ENCODE measurements around the gene TULP3. TPM values are rescaled to one million over a fixed set of nuclear protein-coding genes. Genes with fewer than 3 reads are reported as not detected.

Gene TULP3
- total and polyA plus RNA-seq, 8 donors: 4.1 to 9.0 (median 6.0) TPM

GRCh38 chr12:2855546-2855945 lies 35.1 kb upstream of the TULP3 start:
- no peaks in the 10 kb centered on the region for H3K27me3 ChIP-seq
- ATAC-seq (no peak), FAIRE-seq (no peak), DNase-seq (peak in 1 of 6 donors; percentile 25)
- intact Hi-C loops (cut with DNase I): loop anchor here in 1 of 3 donors (10.0 kb wide), 2 partner anchors 89 to 179 kb away; no protein-coding TSS in a partner anchor
- no peak overlapping the region for H3K4me3 ChIP-seq
- TF ChIP-seq, protein P1, sequence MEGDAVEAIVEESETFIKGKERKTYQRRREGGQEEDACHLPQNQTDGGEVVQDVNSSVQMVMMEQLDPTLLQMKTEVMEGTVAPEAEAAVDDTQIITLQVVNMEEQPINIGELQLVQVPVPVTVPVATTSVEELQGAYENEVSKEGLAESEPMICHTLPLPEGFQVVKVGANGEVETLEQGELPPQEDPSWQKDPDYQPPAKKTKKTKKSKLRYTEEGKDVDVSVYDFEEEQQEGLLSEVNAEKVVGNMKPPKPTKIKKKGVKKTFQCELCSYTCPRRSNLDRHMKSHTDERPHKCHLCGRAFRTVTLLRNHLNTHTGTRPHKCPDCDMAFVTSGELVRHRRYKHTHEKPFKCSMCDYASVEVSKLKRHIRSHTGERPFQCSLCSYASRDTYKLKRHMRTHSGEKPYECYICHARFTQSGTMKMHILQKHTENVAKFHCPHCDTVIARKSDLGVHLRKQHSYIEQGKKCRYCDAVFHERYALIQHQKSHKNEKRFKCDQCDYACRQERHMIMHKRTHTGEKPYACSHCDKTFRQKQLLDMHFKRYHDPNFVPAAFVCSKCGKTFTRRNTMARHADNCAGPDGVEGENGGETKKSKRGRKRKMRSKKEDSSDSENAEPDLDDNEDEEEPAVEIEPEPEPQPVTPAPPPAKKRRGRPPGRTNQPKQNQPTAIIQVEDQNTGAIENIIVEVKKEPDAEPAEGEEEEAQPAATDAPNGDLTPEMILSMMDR (IDR thresholded peaks at IDR 0.05): no peak
- 89 to 94% methylated on average over 7 of the region's 7 CpGs for WGBS, 2 donors
- H3K4me1 ChIP-seq: peaks cover 4 to 7% (median 5%) of the 10 kb centered on the region in 3 donors
- no peaks in the 10 kb centered on the region for H3K9me3 ChIP-seq
- H3K27ac ChIP-seq: peak overlapping the region in 1 of 4 donors; percentile 5
- no peaks in the 10 kb centered on the region for H3K36me3 ChIP-seq

DNA sequence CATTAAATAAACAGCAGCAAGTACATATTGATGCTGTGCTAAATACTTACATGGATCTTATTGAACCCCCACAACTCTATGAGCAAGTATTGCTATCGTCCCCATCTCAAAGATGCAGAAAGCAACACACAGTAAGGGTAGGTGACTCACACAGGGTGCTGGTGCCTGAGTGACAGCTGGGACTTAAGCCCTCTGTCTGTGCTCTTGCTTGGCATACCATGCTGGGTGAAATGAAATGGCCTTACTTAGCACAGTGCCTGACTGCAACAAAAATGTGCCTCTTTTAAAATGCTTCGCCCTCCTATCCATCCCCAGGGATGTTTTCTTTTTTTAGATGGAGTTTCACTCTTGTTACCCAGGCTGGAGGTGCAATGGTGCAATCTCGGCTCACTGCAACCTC lies 34.6 kb upstream of the TULP3 start:
- peak in 1 of 6 donors; percentile 29 for DNase-seq
- H3K36me3 ChIP-seq: no peaks in the 10 kb centered on the region
- no peaks in the 10 kb centered on the region for H3K27me3 ChIP-seq
- H3K9me3 ChIP-seq: no peaks in the 10 kb centered on the region
- no peak overlapping the region for H3K27ac ChIP-seq
- peak in 2 of 4 donors; percentile 46 to 49 for ATAC-seq
- 91 to 93% methylated on average over 3 of the region's 3 CpGs for WGBS, 2 donors
- TF ChIP-seq, protein P1 (IDR thresholded peaks at IDR 0.05): no peak
- intact Hi-C loops (cut with DNase I): loop anchor here in 1 of 3 donors (10.0 kb wide), 2 partner anchors 89 to 179 kb away; no protein-coding TSS in a partner anchor
- H3K4me3 ChIP-seq: no peak overlapping the region
- H3K4me1 ChIP-seq: peaks cover 4 to 7% (median 5%) of the 10 kb centered on the region in 3 donors
- FAIRE-seq: no peak

- TF ChIP-seq, protein P1 (IDR thresholded peaks at IDR 0.05): no peak
- Histone ChIP-seq H3K27me3 (no peaks in the 10 kb centered on the region), H3K4me1 (peaks cover 4 to 7% (median 5%) of the 10 kb centered on the region in 3 donors), H3K36me3 (no peaks in the 10 kb centered on the region), H3K27ac (no peak within 1 kb of the TSS), H3K9me3 (no peaks in the 10 kb centered on the region), H3K4me3 (no peak within 1 kb of the TSS)
- FAIRE-seq (no peak), ATAC-seq (no peak), DNase-seq (no peak)
- WGBS, 2 donors: 54 to 57% methylated on average over 3 of the region's 3 CpGs
- intact Hi-C loops (cut with DNase I): loop anchor here in 1 of 3 donors (10.0 kb wide), 2 partner anchors 88 to 178 kb away; no protein-coding TSS in a partner anchor
These were observed 33.7 kb upstream of the TULP3 start, which contains the start of gene TEX52 for GRCh38 chr12:2857021-2857431. Gene TEX52, minus strand, starts transcription at chr12:2857039. Its CDS starts 13 bp downstream, at chr12:2857026.

DNA sequence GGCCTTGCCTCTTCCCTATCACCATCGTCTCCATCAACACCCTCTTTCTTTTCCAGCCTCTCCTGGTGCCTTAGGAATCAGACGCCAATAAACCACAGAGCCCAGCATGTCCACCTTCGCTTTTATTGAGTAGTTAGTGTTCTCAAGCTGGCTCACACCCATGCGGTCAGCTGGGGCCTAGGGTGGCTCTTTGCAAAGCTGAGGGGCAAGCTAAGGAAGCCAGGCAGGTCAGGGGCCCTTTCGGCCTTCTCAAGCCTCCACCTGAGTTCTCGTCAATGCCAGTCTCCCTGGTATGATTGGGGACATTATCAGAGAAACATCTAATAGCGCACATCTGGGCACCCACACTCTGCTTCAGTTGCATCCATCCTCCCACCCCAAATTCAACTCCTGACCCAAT lies 33.1 kb upstream of the TULP3 start:
- no peak for ATAC-seq
- WGBS, 2 donors: 91% methylated on average over 7 of the region's 7 CpGs
- Histone ChIP-seq H3K4me3 (no peak overlapping the region), H3K27ac (no peak overlapping the region), H3K9me3 (no peaks in the 10 kb centered on the region), H3K36me3 (no peaks in the 10 kb centered on the region), H3K27me3 (no peaks in the 10 kb centered on the region), H3K4me1 (peaks cover 4 to 7% (median 5%) of the 10 kb centered on the region in 3 donors)
- no peak for FAIRE-seq
- no peak for DNase-seq
- TF ChIP-seq, protein P1 (IDR thresholded peaks at IDR 0.05): no peak
- intact Hi-C loops (cut with DNase I): loop anchor here in 1 of 3 donors (10.0 kb wide), 2 partner anchors 87 to 177 kb away; no protein-coding TSS in a partner anchor

- ATAC-seq (no peak), DNase-seq (no peak), FAIRE-seq (no peak)
- Histone ChIP-seq H3K27ac (no peak overlapping the region), H3K4me3 (no peak overlapping the region), H3K36me3 (no peaks in the 10 kb centered on the region), H3K4me1 (peaks cover 4 to 7% (median 5%) of the 10 kb centered on the region in 3 donors), H3K9me3 (no peaks in the 10 kb centered on the region), H3K27me3 (no peaks in the 10 kb centered on the region)
- intact Hi-C loops (cut with DNase I): loop anchor here in 1 of 3 donors (10.0 kb wide), 2 partner anchors 86 to 176 kb away; no protein-coding TSS in a partner anchor
- WGBS, 2 donors: 86 to 88% methylated on average over 2 of the region's 2 CpGs
- TF ChIP-seq, protein P1 (IDR thresholded peaks at IDR 0.05): no peak
These were observed 32.4 kb upstream of the TULP3 start for GRCh38 chr12:2858334-2858733.
